GM12875 (cell line): Measurements from ENCODE around the gene HSFX3.
"Not testable (repeated sequence)": the region's sequence is repeated elsewhere in the genome, so short reads cannot be mapped to it uniquely, and the experiment has no call there.

Experiments
- H3K4me3 ChIP-seq: one replicate; pipeline ENCODE4 v1.5.1; 2011; ENCODE audit warnings: low read depth, low read length, control low read depth
- CTCF ChIP-seq: IDR thresholded peaks from 2 replicates; pipeline ENCODE4 v1.5.1; 2011; ENCODE audit warnings: low read depth, mild to moderate bottlenecking, control low read depth, inconsistent platforms, low read length, moderate library complexity, borderline replicate concordance; ENCODE audit not compliant: insufficient read depth

Gene HSFX3

GRCh38 chrX:149549701-149550100 lies at the start of gene HSFX3:
HSFX3 (minus strand) TSS chrX:149549924; CDS start chrX:149549852, 72 bp downstream.
- not testable (repeated sequence) for H3K4me3 ChIP-seq

- H3K4me3 ChIP-seq = not testable (repeated sequence)
These were observed 48.9 kb upstream of the HSFX3 start for GRCh38 chrX:149598603-149599002.

GRCh38 chrX:149595943-149596342 lies 46.2 kb upstream of the HSFX3 start:
- H3K4me3 ChIP-seq = not testable (repeated sequence)

- H3K4me3 ChIP-seq = not testable (repeated sequence)
These were observed 45.5 kb upstream of the HSFX3 start, which contains the start of gene HSFX2 for GRCh38 chrX:149595214-149595613. HSFX2 (minus strand) TSS chrX:149595314; CDS start chrX:149594700, 614 bp downstream.

GRCh38 chrX:149590993-149591392 lies 41.3 kb upstream of the HSFX3 start:
- not testable (repeated sequence) for H3K4me3 ChIP-seq

- not testable (repeated sequence) for H3K4me3 ChIP-seq
These were observed 37.6 kb upstream of the HSFX3 start, which contains the start of gene MAGEA9B for GRCh38 chrX:149587359-149587758. MAGEA9B (minus strand) TSS chrX:149587459; CDS start chrX:149583179, 4,280 bp downstream.

GRCh38 chrX:149585631-149586030 lies 35.9 kb upstream of the HSFX3 start:
- H3K4me3 ChIP-seq = not testable (repeated sequence)

GRCh38 chrX:149573456-149573855 lies 23.7 kb upstream of the HSFX3 start:
- H3K4me3 ChIP-seq = not testable (repeated sequence)

GRCh38 chrX:149572743-149573142 lies 23.0 kb upstream of the HSFX3 start:
- H3K4me3 ChIP-seq = no peak overlapping the region
- TF ChIP-seq CTCF = no peak

- TF ChIP-seq CTCF = no peak
- no peak overlapping the region for H3K4me3 ChIP-seq
These were observed 22.0 kb upstream of the HSFX3 start for GRCh38 chrX:149571770-149572169.

GRCh38 chrX:149570668-149571067 lies 20.9 kb upstream of the HSFX3 start:
- no peak overlapping the region for H3K4me3 ChIP-seq
- no peak for TF ChIP-seq CTCF

- no peak overlapping the region for H3K4me3 ChIP-seq
- TF ChIP-seq CTCF = no peak
These were observed 20.0 kb upstream of the HSFX3 start for GRCh38 chrX:149569770-149570169.
